Adrenal gland (tissue), 5 donors: Measurements from ENCODE around the gene AGBL1.

ENCODE experiments used
- POLR2A ChIP-seq, 2 donors: fragments of 450-650 bp; IDR thresholded peaks; one replicate each; pipeline ENCODE4 v1.6.1; 2017; ENCODE audit warnings: antibody characterized with exemption in 2 of 2, mild to moderate bottlenecking in 2 of 2, moderate library complexity in 1 of 2
- TF ChIP-seq, protein P1 (sequence below), 6 experiments: fragments of 450-650 bp in 4 of 6; fragments of 200-600 bp in 2 of 6; sonication (generic) in 1 of 6; IDR thresholded peaks; 1 replicate in 5 of 6; 2 replicates in 1 of 6; pipeline versions ENCODE4 v1.5.1 to v1.8.0; 2016 to 2021; ENCODE audit warnings: antibody characterized with exemption in 6 of 6, mild to moderate bottlenecking in 2 of 6, moderate library complexity in 1 of 6
- donor health status: DM: no; HTN: no; CAD: no.

DNA sequence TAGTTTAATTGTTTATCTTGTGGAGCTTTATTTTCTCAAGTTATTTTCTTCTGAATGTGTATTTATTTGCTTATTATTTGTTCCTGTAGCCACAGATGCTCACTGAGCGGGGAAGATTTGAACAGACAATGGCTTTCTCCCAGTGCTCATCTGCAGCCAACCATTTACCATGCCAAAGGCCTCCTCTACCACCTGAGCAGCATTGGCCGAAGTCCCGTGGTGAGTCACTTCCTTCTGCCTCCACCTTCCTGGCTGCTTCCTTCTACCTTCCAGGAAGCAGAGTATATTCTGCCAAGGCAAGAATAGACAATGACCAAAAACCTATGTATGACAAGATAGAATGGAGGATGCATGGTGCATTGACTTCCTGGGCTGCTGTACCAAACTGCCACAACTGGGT lies 443.1 kb downstream of the AGBL1 start:
- TF ChIP-seq, protein P1, sequence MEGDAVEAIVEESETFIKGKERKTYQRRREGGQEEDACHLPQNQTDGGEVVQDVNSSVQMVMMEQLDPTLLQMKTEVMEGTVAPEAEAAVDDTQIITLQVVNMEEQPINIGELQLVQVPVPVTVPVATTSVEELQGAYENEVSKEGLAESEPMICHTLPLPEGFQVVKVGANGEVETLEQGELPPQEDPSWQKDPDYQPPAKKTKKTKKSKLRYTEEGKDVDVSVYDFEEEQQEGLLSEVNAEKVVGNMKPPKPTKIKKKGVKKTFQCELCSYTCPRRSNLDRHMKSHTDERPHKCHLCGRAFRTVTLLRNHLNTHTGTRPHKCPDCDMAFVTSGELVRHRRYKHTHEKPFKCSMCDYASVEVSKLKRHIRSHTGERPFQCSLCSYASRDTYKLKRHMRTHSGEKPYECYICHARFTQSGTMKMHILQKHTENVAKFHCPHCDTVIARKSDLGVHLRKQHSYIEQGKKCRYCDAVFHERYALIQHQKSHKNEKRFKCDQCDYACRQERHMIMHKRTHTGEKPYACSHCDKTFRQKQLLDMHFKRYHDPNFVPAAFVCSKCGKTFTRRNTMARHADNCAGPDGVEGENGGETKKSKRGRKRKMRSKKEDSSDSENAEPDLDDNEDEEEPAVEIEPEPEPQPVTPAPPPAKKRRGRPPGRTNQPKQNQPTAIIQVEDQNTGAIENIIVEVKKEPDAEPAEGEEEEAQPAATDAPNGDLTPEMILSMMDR (IDR thresholded peaks at IDR 0.05) = no peak
- no peak for TF ChIP-seq POLR2A (IDR thresholded peaks at IDR 0.05)
